Keratinocyte (primary cell): ENCODE results near the gene MIR17HG. TPM values are rescaled to one million over a fixed set of nuclear protein-coding genes. Genes with fewer than 3 reads are reported as not detected.

ENCODE experiments used
- DNase-seq: peaks from one replicate; pipeline ENCODE4 v3.0.0-alpha.2; 2011; ENCODE audit warnings: low read depth, missing footprints, low spot score
- FAIRE-seq: peaks from 2 replicates; lab custom pipeline; 2011; peaks lifted over from hg19 to GRCh38; lab: Jason Lieb, UNC
- H2AFZ ChIP-seq: 2 replicates; pipeline ENCODE4 v1.6.0; 2012; ENCODE audit warnings: low read length, control low read depth, inconsistent platforms; ENCODE audit not compliant: control insufficient read depth
- H3K27ac ChIP-seq: 2 replicates; pipeline ENCODE4 v1.5.1; 2011; ENCODE audit warnings: low read length; ENCODE audit not compliant: control insufficient read depth, insufficient read depth
- H3K27me3 ChIP-seq: 3 replicates; pipeline ENCODE4 v1.6.0; 2011; ENCODE audit warnings: low read length; ENCODE audit not compliant: control insufficient read depth, insufficient read depth; ENCODE audit errors: extremely low read depth
- H3K36me3 ChIP-seq, 2 experiments: 2 replicates in 1 of 2; 3 replicates in 1 of 2; pipeline ENCODE4 v1.5.1; 2011; ENCODE audit warnings: low read length in 2 of 2, mild to moderate bottlenecking in 1 of 2; ENCODE audit not compliant: control insufficient read depth in 2 of 2, insufficient read depth in 2 of 2; ENCODE audit errors: extremely low read depth in 1 of 2
- H3K4me1 ChIP-seq: 3 replicates; pipeline ENCODE4 v1.5.1; 2011; ENCODE audit warnings: low read length; ENCODE audit not compliant: control insufficient read depth, insufficient read depth; ENCODE audit errors: extremely low read depth
- H3K4me2 ChIP-seq: 3 replicates; pipeline ENCODE4 v1.6.0; 2011; ENCODE audit warnings: low read depth, low read length; ENCODE audit not compliant: control insufficient read depth, insufficient read depth; ENCODE audit errors: extremely low read depth
- H3K4me3 ChIP-seq, 3 experiments: fragments of 200-600 bp in 1 of 3; sonication (generic) in 1 of 3; 2 replicates in 2 of 3; 3 replicates in 1 of 3; pipeline ENCODE4 v1.5.1; 2011 to 2016; ENCODE audit warnings: low read length in 3 of 3, mild to moderate bottlenecking in 3 of 3, control low read depth in 2 of 3, inconsistent platforms in 1 of 3, low read depth in 1 of 3, mixed read lengths in 1 of 3, mixed run types in 1 of 3, moderate library complexity in 1 of 3; ENCODE audit not compliant: control insufficient read depth in 2 of 3, insufficient read depth in 2 of 3; ENCODE audit errors: extremely low read depth in 1 of 3
- H3K79me2 ChIP-seq: 2 replicates; pipeline ENCODE4 v1.6.0; 2012; ENCODE audit warnings: low read length; ENCODE audit not compliant: control insufficient read depth, insufficient read depth
- H3K9ac ChIP-seq: 3 replicates; pipeline ENCODE4 v1.6.0; 2011; ENCODE audit warnings: low read length; ENCODE audit not compliant: control insufficient read depth, insufficient read depth; ENCODE audit errors: extremely low read depth
- H3K9me1 ChIP-seq: 3 replicates; pipeline ENCODE4 v1.6.0; 2011; ENCODE audit warnings: low read length; ENCODE audit not compliant: control insufficient read depth, insufficient read depth; ENCODE audit errors: extremely low read depth
- H3K9me3 ChIP-seq: 2 replicates; pipeline ENCODE4 v1.5.1; 2012; ENCODE audit warnings: low read depth, low read length; ENCODE audit not compliant: control insufficient read depth
- H4K20me1 ChIP-seq: 3 replicates; pipeline ENCODE4 v1.6.0; 2011; ENCODE audit warnings: low read length; ENCODE audit not compliant: control insufficient read depth, insufficient read depth; ENCODE audit errors: extremely low read depth
- EZH2 ChIP-seq: IDR thresholded peaks from one replicate; pipeline ENCODE4 v1.6.1; 2012; ENCODE audit warnings: inconsistent platforms, mild to moderate bottlenecking, low read length, moderate library complexity
- dilution Hi-C: fragments of 300-500 bp; cut with MboI; formaldehyde crosslinking; loops from one replicate; pipeline ENCODE4 v1.7.0; 2020; ENCODE audit warnings: low sequenced_read_pairs; ENCODE audit not compliant: extremely low pct_ligation_motif_present
- polyA plus RNA-seq, 5 experiments: library from polyadenylated mRNA; depleted of rRNA in 3 of 5; stranded (reverse) in 3 of 5; stranded (forward) in 1 of 5; unstranded in 1 of 5; fragments of >200 nt; gene quantifications; 1 replicate in 1 of 5; 2 replicates in 3 of 5; 3 replicates in 1 of 5; pipeline versions ENCODE4 v1.2.1 to v1.2.3, GENCODE V29; 2011 to 2012; ENCODE audit warnings: missing spikeins in 2 of 5, low read depth in 1 of 5, low replicate concordance in 1 of 5
- TF ChIP-seq, protein P1 (sequence below), 3 experiments: IDR thresholded peaks in 1 of 3; conservative IDR thresholded peaks in 1 of 3; optimal IDR thresholded peaks in 1 of 3; 2 replicates in 2 of 3; 3 replicates in 1 of 3; pipeline versions ENCODE3 to v1.5.1; 2011; ENCODE audit warnings: low read length in 3 of 3, mild to moderate bottlenecking in 3 of 3, moderate library complexity in 2 of 3, control low read depth in 1 of 3, inconsistent platforms in 1 of 3; ENCODE audit not compliant: insufficient read depth in 2 of 3; ENCODE audit errors: extremely low read depth in 1 of 3

Gene MIR17HG
- polyA plus RNA-seq, 1 donor (not counting 4 experiments of a cell fraction or from before 2014, with no cell fraction given), result 2.9 TPM

GRCh38 chr13:91368101-91368500 is 20.6 kb downstream of the MIR17HG start:
- no peak overlapping the region for H3K27ac ChIP-seq
- H3K36me3 ChIP-seq, result no peaks in the 10 kb centered on the region
- H3K79me2 ChIP-seq, result no peaks in the 10 kb centered on the region
- no peak overlapping the region for H3K4me3 ChIP-seq
- H3K4me2 ChIP-seq, result no peak overlapping the region
- no peaks in the 10 kb centered on the region for H3K27me3 ChIP-seq
- DNase-seq, result no peak
- H3K4me1 ChIP-seq, result peaks cover 9% of the 10 kb centered on the region
- dilution Hi-C loops, result no loop called here
- H3K9me1 ChIP-seq, result no peaks in the 10 kb centered on the region
- no peaks in the 10 kb centered on the region for H3K9me3 ChIP-seq
- no peak overlapping the region for H2AFZ ChIP-seq
- TF ChIP-seq, protein P1, sequence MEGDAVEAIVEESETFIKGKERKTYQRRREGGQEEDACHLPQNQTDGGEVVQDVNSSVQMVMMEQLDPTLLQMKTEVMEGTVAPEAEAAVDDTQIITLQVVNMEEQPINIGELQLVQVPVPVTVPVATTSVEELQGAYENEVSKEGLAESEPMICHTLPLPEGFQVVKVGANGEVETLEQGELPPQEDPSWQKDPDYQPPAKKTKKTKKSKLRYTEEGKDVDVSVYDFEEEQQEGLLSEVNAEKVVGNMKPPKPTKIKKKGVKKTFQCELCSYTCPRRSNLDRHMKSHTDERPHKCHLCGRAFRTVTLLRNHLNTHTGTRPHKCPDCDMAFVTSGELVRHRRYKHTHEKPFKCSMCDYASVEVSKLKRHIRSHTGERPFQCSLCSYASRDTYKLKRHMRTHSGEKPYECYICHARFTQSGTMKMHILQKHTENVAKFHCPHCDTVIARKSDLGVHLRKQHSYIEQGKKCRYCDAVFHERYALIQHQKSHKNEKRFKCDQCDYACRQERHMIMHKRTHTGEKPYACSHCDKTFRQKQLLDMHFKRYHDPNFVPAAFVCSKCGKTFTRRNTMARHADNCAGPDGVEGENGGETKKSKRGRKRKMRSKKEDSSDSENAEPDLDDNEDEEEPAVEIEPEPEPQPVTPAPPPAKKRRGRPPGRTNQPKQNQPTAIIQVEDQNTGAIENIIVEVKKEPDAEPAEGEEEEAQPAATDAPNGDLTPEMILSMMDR (optimal IDR thresholded peaks at IDR 0.05 in 1 of 3, IDR thresholded peaks at IDR 0.05 in 1 of 3, conservative IDR thresholded peaks at IDR 0.05 in 1 of 3; ENCODE audit: extremely low read depth in 1 of 3, insufficient read depth in 2 of 3, low read length in 3 of 3), result no peak
- no peak for TF ChIP-seq EZH2
- no peaks in the 10 kb centered on the region for H4K20me1 ChIP-seq
- FAIRE-seq, result no peak
- H3K9ac ChIP-seq, result no peak overlapping the region

- H3K4me1 ChIP-seq, result peaks cover 9% of the 10 kb centered on the region
- no peak for TF ChIP-seq EZH2
- TF ChIP-seq, protein P1 (optimal IDR thresholded peaks at IDR 0.05 in 1 of 3, IDR thresholded peaks at IDR 0.05 in 1 of 3, conservative IDR thresholded peaks at IDR 0.05 in 1 of 3; ENCODE audit: extremely low read depth in 1 of 3, insufficient read depth in 2 of 3, low read length in 3 of 3), result no peak
- no peaks in the 10 kb centered on the region for H3K79me2 ChIP-seq
- no peak overlapping the region for H2AFZ ChIP-seq
- dilution Hi-C loops, result no loop called here
- no peaks in the 10 kb centered on the region for H4K20me1 ChIP-seq
- no peaks in the 10 kb centered on the region for H3K27me3 ChIP-seq
- DNase-seq (no peak), FAIRE-seq (no peak)
- H3K27ac ChIP-seq, result no peak overlapping the region
- H3K4me3 ChIP-seq, result no peak overlapping the region
- H3K4me2 ChIP-seq, result no peak overlapping the region
- H3K36me3 ChIP-seq, result no peaks in the 10 kb centered on the region
- no peaks in the 10 kb centered on the region for H3K9me3 ChIP-seq
- no peaks in the 10 kb centered on the region for H3K9me1 ChIP-seq
- no peak overlapping the region for H3K9ac ChIP-seq
Observed at GRCh38 chr13:91368676-91369440, 21.4 kb downstream of the MIR17HG start.
